ENCODE results near the gene ZMIZ1. TPM values are rescaled to one million over a fixed set of nuclear protein-coding genes. Genes with fewer than 3 reads are reported as not detected.

ZMIZ1 gene
- total RNA-seq, 5 donors from 2014 or later (not counting 1 experiment from before 2014, with no cell fraction given): 16.8 to 27.1 (median 21.2) TPM

DNA sequence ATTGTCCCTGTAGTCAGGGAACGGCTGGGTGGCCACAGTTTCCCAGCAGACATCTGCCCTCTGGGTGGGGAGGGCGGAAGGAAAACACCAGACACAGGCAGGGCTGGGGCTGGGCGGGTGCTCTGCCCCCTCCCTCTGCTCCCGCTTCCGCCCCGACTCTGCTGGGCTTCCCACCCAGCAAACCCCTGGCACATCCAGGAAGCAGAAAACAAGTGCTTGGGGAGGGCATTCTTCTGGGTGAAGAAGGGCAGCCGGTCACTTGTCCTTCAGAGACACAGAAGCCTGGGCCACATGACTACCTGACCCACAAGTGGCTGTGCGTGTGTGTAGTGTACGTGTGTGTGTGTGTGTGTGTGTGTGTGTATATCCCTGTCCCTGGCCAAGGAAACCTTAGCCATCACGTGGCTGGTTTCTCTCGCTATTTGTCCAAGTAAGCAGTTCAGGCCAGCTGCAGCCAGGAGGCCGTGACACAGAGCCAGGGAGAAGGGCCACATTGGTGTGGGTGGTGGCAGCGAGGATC lies 77.9 kb downstream of the ZMIZ1 start:
- H3K4me1 ChIP-seq (ENCODE audit: control insufficient read depth in 1 of 2, extremely low read depth in 1 of 2, insufficient read depth in 2 of 2, low read length in 2 of 2): peaks cover 52 to 89% of the 10 kb centered on the region in 2 experiments
- Mint-ChIP-seq H3K36me3 (peaks cover 12% of the 10 kb centered on the region), H3K27ac (peak overlapping the region; percentile 87 to 89), H3K27me3 (no peaks in the 10 kb centered on the region), H3K4me3 (peak overlapping the region in 2 of 3 donors; percentile 13 to 68), H3K9me3 (no peaks in the 10 kb centered on the region), H3K4me1 (peaks cover 65 to 92% (median 86%) of the 10 kb centered on the region in 3 donors)
- ChIA-PET CTCF (interaction anchor here (0.6 to 0.7 kb wide), 2 partner anchors 49 to 65 kb away, joined by 3 to 4 read pairs; no protein-coding TSS in a partner anchor), POLR2A (interaction anchor here in 1 of 2 donors (0.6 kb wide), 1 partner anchor 69 kb away, joined by 7 read pairs; no protein-coding TSS in a partner anchor)
- no peaks in the 10 kb centered on the region for H3K36me3 ChIP-seq (ENCODE audit: control insufficient read depth in 2 of 2, extremely low read depth in 1 of 2, insufficient read depth in 1 of 2, low read length in 1 of 2)
- ATAC-seq (replicated peaks in 1 of 4): peak; percentile 40 to 76 (median 56)
- H3K27ac ChIP-seq (ENCODE audit: low read length): peak overlapping the region; percentile 39
- H3K27me3 ChIP-seq (replicated peaks in 1 of 2; ENCODE audit: control insufficient read depth in 2 of 2, extremely low read depth in 1 of 2, insufficient read depth in 2 of 2, low read length in 1 of 2): no peaks in the 10 kb centered on the region
- DNase-seq: peak in 15 of 35 experiments; percentile 5 to 39 (median 14)
- no peak overlapping the region for H3K4me3 ChIP-seq (ENCODE audit: control insufficient read depth in 1 of 2, extremely low read depth in 1 of 2, low read length in 1 of 2)
- no peaks in the 10 kb centered on the region for H3K9me3 ChIP-seq
- WGBS (ENCODE audit: insufficient coverage): 56% methylated on average over 6 of the region's 13 CpGs

DNA sequence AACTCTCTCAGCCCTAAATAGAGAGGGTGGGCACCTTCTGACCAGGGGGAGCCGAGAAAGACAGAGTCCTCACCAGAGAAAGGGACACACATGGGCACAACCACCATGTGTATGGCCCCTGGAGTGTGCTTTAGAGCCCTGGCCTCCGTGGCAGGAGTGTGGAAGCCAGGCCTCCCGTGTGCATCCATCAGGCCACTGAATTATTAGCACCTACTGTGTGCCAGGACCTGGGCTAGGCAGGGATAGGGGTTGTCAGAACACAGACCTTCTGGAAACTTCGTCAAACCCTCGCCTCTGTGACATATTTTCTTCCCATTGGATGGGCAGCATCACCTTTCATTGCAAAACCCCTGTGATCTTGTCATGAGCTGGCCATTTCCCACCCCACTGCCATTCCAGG lies 78.5 kb downstream of the ZMIZ1 start:
- Mint-ChIP-seq H3K36me3 (peaks cover 6% of the 10 kb centered on the region), H3K27me3 (no peaks in the 10 kb centered on the region), H3K9me3 (no peaks in the 10 kb centered on the region), H3K27ac (peak overlapping the region; percentile 87 to 89), H3K4me3 (peak overlapping the region in 1 of 3 donors; percentile 68), H3K4me1 (peaks cover 65 to 87% (median 80%) of the 10 kb centered on the region in 3 donors)
- POLR2A ChIA-PET: interaction anchor here in 1 of 2 donors (0.6 kb wide), 1 partner anchor 69 kb away, joined by 7 read pairs; no protein-coding TSS in a partner anchor
- Histone ChIP-seq H3K36me3 (ENCODE audit: control insufficient read depth in 2 of 2, extremely low read depth in 1 of 2, insufficient read depth in 1 of 2, low read length in 1 of 2) (no peaks in the 10 kb centered on the region), H3K4me3 (ENCODE audit: control insufficient read depth in 1 of 2, extremely low read depth in 1 of 2, low read length in 1 of 2) (no peak overlapping the region), H3K27me3 (replicated peaks in 1 of 2; ENCODE audit: control insufficient read depth in 2 of 2, extremely low read depth in 1 of 2, insufficient read depth in 2 of 2, low read length in 1 of 2) (no peaks in the 10 kb centered on the region), H3K9me3 (no peaks in the 10 kb centered on the region), H3K27ac (ENCODE audit: low read length) (peak overlapping the region; percentile 39), H3K4me1 (ENCODE audit: control insufficient read depth in 1 of 2, extremely low read depth in 1 of 2, insufficient read depth in 2 of 2, low read length in 2 of 2) (peaks cover 52 to 89% of the 10 kb centered on the region in 2 experiments)
- WGBS (ENCODE audit: insufficient coverage): 89% methylated on average over 4 of the region's 5 CpGs
- CTCF ChIA-PET: no interaction called here
- ATAC-seq (replicated peaks in 1 of 4): no peak
- no peak for DNase-seq

DNA sequence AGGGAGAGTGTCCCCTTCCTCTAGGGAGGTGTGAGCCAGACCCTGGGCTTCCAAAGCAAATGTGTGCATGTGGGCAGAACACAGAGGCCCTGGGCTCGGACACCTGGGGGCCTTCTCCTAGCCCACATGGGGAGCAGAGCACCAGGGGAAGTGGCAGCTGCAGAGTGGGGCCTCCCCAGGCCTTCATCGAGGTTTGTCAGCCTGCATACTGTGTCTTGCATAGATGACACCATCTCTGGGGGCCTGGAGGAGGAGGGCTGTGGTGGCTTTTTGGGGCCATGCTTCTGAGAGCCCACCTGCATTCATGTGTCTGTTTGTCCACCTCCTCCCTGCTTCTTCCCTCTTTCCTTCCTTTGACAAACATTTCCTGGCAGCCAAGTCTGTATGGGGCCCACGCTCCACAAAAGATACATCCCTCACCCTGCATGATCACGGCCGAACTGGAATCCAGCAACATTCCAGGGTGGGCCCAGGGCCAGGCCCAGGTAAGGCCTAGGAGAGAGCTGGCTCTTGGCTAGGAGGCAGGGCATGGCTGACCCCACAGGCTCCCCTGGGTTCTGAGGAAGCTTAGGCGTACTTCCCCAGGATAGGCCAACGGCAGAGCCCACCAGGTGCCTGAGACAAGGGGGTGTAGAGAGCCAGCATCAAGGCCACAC lies 79.2 kb downstream of the ZMIZ1 start:
- H3K36me3 Mint-ChIP-seq: peaks cover 2% of the 10 kb centered on the region
- WGBS (ENCODE audit: insufficient coverage): 82% methylated on average over 6 of the region's 7 CpGs
- Histone ChIP-seq H3K27ac (ENCODE audit: low read length) (no peak overlapping the region), H3K36me3 (ENCODE audit: control insufficient read depth in 2 of 2, extremely low read depth in 1 of 2, insufficient read depth in 1 of 2, low read length in 1 of 2) (no peaks in the 10 kb centered on the region), H3K9me3 (no peaks in the 10 kb centered on the region), H3K4me1 (ENCODE audit: control insufficient read depth in 1 of 2, extremely low read depth in 1 of 2, insufficient read depth in 2 of 2, low read length in 2 of 2) (peaks cover 51 to 83% of the 10 kb centered on the region in 2 experiments), H3K4me3 (ENCODE audit: control insufficient read depth in 1 of 2, extremely low read depth in 1 of 2, low read length in 1 of 2) (no peak overlapping the region), H3K27me3 (replicated peaks in 1 of 2; ENCODE audit: control insufficient read depth in 2 of 2, extremely low read depth in 1 of 2, insufficient read depth in 2 of 2, low read length in 1 of 2) (no peaks in the 10 kb centered on the region)
- H3K4me1 Mint-ChIP-seq: peaks cover 63 to 82% (median 73%) of the 10 kb centered on the region in 3 donors
- ATAC-seq (replicated peaks in 1 of 4) (no peak), DNase-seq (no peak)
- CTCF ChIA-PET: no interaction called here
- POLR2A ChIA-PET: no interaction called here
- H3K27me3 Mint-ChIP-seq: no peaks in the 10 kb centered on the region
- no peaks in the 10 kb centered on the region for H3K9me3 Mint-ChIP-seq
- H3K4me3 Mint-ChIP-seq: peak overlapping the region in 1 of 3 donors; percentile 68
- peak overlapping the region; percentile 87 to 89 for H3K27ac Mint-ChIP-seq

DNA sequence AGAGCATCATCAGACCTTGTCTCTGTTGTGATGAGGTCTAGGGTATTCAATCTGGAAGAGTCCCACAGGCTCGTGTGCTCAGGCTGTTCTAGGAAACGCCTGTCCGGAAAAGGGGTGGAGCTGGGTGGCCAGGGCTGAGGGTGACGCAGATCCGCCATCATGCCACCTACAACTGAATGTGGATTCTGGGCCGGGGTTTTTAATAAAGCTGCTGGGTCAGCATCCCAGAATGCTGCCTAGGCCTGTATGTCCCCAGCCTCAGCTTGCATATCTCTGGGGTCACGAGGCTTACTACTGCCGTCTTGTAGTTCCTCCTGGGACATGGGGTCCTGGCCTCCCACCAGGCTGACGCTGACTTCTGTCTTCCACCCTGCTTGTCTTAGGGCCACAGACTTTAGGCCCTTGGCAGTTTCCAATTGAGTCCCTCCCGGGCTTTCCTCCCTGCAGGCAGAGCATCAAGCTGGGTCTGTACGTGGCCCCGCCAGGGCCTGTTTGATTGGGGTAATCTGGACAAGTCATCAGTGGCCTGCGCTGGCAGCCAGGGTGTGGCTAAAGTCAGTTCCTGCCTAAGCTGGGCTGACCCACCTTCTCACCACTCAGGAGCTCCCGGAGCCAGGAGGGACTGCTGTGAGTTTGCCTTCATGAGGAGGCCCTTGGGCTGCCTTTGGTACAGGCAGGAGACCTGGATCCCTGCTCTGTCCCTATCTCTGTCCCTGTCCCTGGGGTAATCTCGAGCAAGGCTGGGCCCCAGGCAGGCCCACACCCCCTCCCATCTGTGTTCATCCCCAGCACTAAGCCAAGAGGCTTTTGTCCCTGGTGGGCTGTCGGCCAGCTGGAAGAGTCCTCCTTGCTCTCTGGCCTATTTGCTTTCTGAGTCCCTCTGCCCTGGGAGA lies 79.9 kb downstream of the ZMIZ1 start:
- Histone ChIP-seq H3K4me3 (ENCODE audit: control insufficient read depth in 1 of 2, extremely low read depth in 1 of 2, low read length in 1 of 2) (no peak overlapping the region), H3K27me3 (replicated peaks in 1 of 2; ENCODE audit: control insufficient read depth in 2 of 2, extremely low read depth in 1 of 2, insufficient read depth in 2 of 2, low read length in 1 of 2) (no peaks in the 10 kb centered on the region), H3K4me1 (ENCODE audit: control insufficient read depth in 1 of 2, extremely low read depth in 1 of 2, insufficient read depth in 2 of 2, low read length in 2 of 2) (peaks cover 50 to 76% of the 10 kb centered on the region in 2 experiments), H3K36me3 (ENCODE audit: control insufficient read depth in 2 of 2, extremely low read depth in 1 of 2, insufficient read depth in 1 of 2, low read length in 1 of 2) (no peaks in the 10 kb centered on the region), H3K9me3 (no peaks in the 10 kb centered on the region), H3K27ac (ENCODE audit: low read length) (peak overlapping the region; percentile 45)
- ChIA-PET POLR2A (interaction anchor here in 1 of 2 donors (0.6 kb wide), 1 partner anchor 152 kb away, joined by 4 read pairs; no protein-coding TSS in a partner anchor), CTCF (no interaction called here)
- Mint-ChIP-seq H3K4me3 (peak overlapping the region in 1 of 3 donors; percentile 68), H3K9me3 (no peaks in the 10 kb centered on the region), H3K4me1 (peaks cover 57 to 74% (median 68%) of the 10 kb centered on the region in 3 donors), H3K36me3 (no peaks in the 10 kb centered on the region), H3K27me3 (no peaks in the 10 kb centered on the region), H3K27ac (peak overlapping the region; percentile 87 to 89)
- no peak for ATAC-seq (replicated peaks in 1 of 4)
- DNase-seq: peak in 1 of 35 experiments; percentile 32
- WGBS (ENCODE audit: insufficient coverage): 90% methylated on average over 9 of the region's 16 CpGs

DNA sequence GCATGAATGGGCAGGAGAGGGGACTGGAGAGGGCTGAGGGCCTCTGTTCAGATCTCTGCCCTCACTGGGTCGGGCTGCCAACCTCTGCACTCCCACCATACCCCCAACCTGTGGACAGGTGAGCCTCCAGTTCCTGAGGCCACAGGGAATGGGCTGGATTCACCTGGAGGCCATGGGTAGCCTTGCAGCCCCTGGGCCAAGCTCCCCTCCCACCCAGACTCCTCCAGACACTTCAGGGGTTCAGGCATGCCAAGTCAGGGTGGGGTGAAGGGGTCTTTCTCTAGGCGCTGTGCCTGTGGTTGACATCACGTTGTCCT lies 80.5 kb downstream of the ZMIZ1 start:
- WGBS (ENCODE audit: insufficient coverage): no CpG with 5 or more reads among the region's 3 CpGs
- no peak for ATAC-seq (replicated peaks in 1 of 4)
- Histone ChIP-seq H3K36me3 (ENCODE audit: control insufficient read depth in 2 of 2, extremely low read depth in 1 of 2, insufficient read depth in 1 of 2, low read length in 1 of 2) (no peaks in the 10 kb centered on the region), H3K27ac (ENCODE audit: low read length) (peak overlapping the region; percentile 45), H3K4me3 (ENCODE audit: control insufficient read depth in 1 of 2, extremely low read depth in 1 of 2, low read length in 1 of 2) (no peak overlapping the region), H3K4me1 (ENCODE audit: control insufficient read depth in 1 of 2, extremely low read depth in 1 of 2, insufficient read depth in 2 of 2, low read length in 2 of 2) (peaks cover 48 to 70% of the 10 kb centered on the region in 2 experiments), H3K9me3 (no peaks in the 10 kb centered on the region), H3K27me3 (replicated peaks in 1 of 2; ENCODE audit: control insufficient read depth in 2 of 2, extremely low read depth in 1 of 2, insufficient read depth in 2 of 2, low read length in 1 of 2) (no peaks in the 10 kb centered on the region)
- ChIA-PET POLR2A (interaction anchor here in 1 of 2 donors (0.6 kb wide), 1 partner anchor 153 kb away, joined by 4 read pairs; no protein-coding TSS in a partner anchor), CTCF (no interaction called here)
- Mint-ChIP-seq H3K27ac (peak overlapping the region; percentile 87 to 89), H3K4me1 (peaks cover 55 to 70% (median 66%) of the 10 kb centered on the region in 3 donors), H3K36me3 (no peaks in the 10 kb centered on the region), H3K9me3 (no peaks in the 10 kb centered on the region), H3K4me3 (peak overlapping the region in 1 of 3 donors; percentile 38), H3K27me3 (no peaks in the 10 kb centered on the region)
- no peak for DNase-seq

All from T-cell (primary cell).